ENCODE data around the gene CCDC158.

Gene CCDC158

DNA sequence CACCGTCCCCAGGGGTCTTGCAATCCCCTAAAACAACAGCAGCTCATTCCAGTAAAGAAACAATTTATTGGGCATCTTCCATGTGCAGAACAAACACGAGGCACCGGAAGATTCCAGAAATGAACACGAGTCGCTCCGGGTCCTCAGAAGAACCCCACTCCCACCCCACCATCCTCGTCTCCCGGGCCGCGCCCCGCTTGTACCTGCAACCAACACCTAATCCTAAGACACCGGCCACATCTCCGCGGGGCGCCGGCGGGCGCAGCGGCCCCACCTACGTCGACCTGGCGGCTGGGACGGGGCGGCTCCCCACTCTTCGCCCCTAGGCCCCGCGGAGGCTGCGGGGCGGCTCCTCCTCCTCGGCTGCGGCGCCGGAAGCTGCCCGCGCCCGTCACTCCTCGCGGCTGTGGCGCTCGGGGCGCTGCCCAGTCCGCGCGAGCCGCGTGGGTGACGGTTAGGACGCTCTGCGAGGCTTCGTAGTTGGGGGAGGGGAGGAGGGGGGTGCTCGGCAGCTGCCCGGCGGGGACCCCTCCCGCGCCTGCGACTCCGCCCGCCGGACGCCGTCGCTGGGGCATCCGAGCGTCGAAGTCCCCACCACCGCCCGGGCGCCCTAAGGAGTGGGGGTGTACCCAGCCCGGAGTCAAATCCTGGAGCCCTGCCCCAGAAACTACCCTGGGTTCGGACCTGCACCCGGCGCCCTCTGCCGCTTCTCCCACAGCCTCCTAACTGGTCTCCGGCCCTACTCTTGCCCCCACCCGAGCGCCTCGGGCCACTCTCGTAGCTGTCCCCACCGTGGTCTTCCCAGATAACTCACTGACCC, at the start of gene CCDC158:
TSS of gene CCDC158 (minus strand) at position 380 of the 820 bp plus-strand sequence. CDS start 17,934 bp downstream, outside the sequence.
- Histone ChIP-seq H3K4me3 (ENCODE audit: low read depth, low read length) (peak within 1 kb of the TSS; percentile 48), H3K79me2 (no peaks in the 10 kb centered on the region), H3K4me1 (no peaks in the 10 kb centered on the region), H3K36me3 (ENCODE audit: control insufficient read depth, insufficient read depth, low read length) (no peaks in the 10 kb centered on the region), H3K27me3 (ENCODE audit: control insufficient read depth, insufficient read depth, low read length) (no peaks in the 10 kb centered on the region), H3K9ac (no peak within 1 kb of the TSS), H3K27ac (no peak within 1 kb of the TSS), H3K4me2 (ENCODE audit: low read length) (peak within 1 kb of the TSS; percentile 74), H2AFZ (peak within 1 kb of the TSS; percentile 58), H3K9me3 (ENCODE audit: control insufficient read depth, low read length) (no peaks in the 10 kb centered on the region)
- TF ChIP-seq, protein P1, sequence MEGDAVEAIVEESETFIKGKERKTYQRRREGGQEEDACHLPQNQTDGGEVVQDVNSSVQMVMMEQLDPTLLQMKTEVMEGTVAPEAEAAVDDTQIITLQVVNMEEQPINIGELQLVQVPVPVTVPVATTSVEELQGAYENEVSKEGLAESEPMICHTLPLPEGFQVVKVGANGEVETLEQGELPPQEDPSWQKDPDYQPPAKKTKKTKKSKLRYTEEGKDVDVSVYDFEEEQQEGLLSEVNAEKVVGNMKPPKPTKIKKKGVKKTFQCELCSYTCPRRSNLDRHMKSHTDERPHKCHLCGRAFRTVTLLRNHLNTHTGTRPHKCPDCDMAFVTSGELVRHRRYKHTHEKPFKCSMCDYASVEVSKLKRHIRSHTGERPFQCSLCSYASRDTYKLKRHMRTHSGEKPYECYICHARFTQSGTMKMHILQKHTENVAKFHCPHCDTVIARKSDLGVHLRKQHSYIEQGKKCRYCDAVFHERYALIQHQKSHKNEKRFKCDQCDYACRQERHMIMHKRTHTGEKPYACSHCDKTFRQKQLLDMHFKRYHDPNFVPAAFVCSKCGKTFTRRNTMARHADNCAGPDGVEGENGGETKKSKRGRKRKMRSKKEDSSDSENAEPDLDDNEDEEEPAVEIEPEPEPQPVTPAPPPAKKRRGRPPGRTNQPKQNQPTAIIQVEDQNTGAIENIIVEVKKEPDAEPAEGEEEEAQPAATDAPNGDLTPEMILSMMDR (IDR thresholded peaks at IDR 0.05) = no peak

DNA sequence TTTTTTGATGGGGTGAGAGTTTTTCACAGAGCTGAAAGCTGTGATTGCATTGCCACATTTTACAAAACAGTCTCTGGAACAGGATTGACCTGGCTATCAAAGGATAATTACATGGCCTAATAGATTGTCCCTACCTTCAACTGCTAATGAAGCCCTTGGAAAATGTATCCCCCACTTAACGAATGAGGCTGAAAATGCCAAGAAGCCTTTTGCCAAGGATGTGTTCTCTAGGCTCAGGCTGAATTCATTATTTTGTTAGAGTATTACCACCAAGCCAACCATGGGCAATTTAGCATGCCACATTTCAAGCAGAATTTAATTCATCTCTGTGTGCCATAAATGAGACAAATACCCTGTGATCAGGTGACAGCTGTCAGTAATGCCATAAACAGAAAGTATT, 49.6 kb upstream of the CCDC158 start:
- TF ChIP-seq, protein P1 (IDR thresholded peaks at IDR 0.05) = no peak
- H3K9ac ChIP-seq = no peak overlapping the region
- H3K27ac ChIP-seq = no peak overlapping the region
- no peaks in the 10 kb centered on the region for H3K79me2 ChIP-seq
- H3K9me3 ChIP-seq (ENCODE audit: control insufficient read depth, low read length) = no peaks in the 10 kb centered on the region
- H3K36me3 ChIP-seq (ENCODE audit: control insufficient read depth, insufficient read depth, low read length) = no peaks in the 10 kb centered on the region
- no peaks in the 10 kb centered on the region for H3K4me1 ChIP-seq
- H3K4me2 ChIP-seq (ENCODE audit: low read length) = no peak overlapping the region
- H3K27me3 ChIP-seq (ENCODE audit: control insufficient read depth, insufficient read depth, low read length) = no peaks in the 10 kb centered on the region
- no peak overlapping the region for H2AFZ ChIP-seq
- no peak overlapping the region for H3K4me3 ChIP-seq (ENCODE audit: low read depth, low read length)

DNA sequence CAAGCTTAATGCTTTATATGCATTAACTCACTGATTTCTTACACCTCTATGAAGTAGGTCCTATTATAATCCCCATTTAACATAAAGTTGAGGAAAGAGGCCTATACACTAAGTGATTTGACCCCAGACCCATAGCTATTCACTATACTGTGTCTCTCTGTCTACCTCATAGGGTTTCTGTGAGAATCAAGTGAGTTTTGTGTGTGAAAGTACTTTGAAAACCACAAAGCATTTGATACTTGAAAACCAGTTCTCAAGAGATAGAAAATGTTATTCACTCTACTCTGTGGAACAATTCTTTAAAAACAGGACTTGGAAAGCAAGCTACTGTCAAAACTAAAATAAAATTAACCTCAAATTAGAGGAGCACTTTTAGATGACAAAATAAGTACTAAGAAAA, 49.1 kb upstream of the CCDC158 start:
- Histone ChIP-seq H3K9ac (no peak overlapping the region), H3K9me3 (ENCODE audit: control insufficient read depth, low read length) (no peaks in the 10 kb centered on the region), H3K27ac (no peak overlapping the region), H3K79me2 (no peaks in the 10 kb centered on the region), H3K36me3 (ENCODE audit: control insufficient read depth, insufficient read depth, low read length) (no peaks in the 10 kb centered on the region), H3K4me3 (ENCODE audit: low read depth, low read length) (no peak overlapping the region), H3K4me2 (ENCODE audit: low read length) (no peak overlapping the region), H2AFZ (no peak overlapping the region), H3K4me1 (no peaks in the 10 kb centered on the region), H3K27me3 (ENCODE audit: control insufficient read depth, insufficient read depth, low read length) (no peaks in the 10 kb centered on the region)
- TF ChIP-seq, protein P1 (IDR thresholded peaks at IDR 0.05) = no peak

DNA sequence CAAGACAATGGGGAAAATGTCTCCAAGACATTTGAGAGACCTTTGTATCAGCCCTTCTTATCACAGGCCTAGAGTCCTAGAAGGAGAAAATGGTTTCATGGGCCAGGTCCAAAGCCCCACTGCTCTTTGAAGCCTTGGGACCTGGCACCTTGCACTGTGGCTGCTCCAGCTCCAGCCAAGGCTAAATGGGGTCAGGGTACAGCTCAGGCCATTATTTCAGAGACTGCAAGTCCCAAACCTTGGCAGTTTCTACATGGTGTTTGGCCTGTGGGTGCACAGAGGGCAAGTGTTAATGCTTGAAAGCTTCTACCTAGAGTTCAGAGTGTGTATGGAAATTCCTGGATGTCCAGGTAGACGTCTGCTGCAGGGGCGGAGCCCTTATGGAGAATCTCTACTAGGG, 42.6 kb upstream of the CCDC158 start:
- Histone ChIP-seq H2AFZ (no peak overlapping the region), H3K9me3 (ENCODE audit: control insufficient read depth, low read length) (no peaks in the 10 kb centered on the region), H3K36me3 (ENCODE audit: control insufficient read depth, insufficient read depth, low read length) (no peaks in the 10 kb centered on the region), H3K79me2 (no peaks in the 10 kb centered on the region), H3K27ac (no peak overlapping the region), H3K4me3 (ENCODE audit: low read depth, low read length) (no peak overlapping the region), H3K4me2 (ENCODE audit: low read length) (no peak overlapping the region), H3K9ac (no peak overlapping the region), H3K4me1 (no peaks in the 10 kb centered on the region), H3K27me3 (ENCODE audit: control insufficient read depth, insufficient read depth, low read length) (no peaks in the 10 kb centered on the region)
- TF ChIP-seq, protein P1 (IDR thresholded peaks at IDR 0.05) = no peak

DNA sequence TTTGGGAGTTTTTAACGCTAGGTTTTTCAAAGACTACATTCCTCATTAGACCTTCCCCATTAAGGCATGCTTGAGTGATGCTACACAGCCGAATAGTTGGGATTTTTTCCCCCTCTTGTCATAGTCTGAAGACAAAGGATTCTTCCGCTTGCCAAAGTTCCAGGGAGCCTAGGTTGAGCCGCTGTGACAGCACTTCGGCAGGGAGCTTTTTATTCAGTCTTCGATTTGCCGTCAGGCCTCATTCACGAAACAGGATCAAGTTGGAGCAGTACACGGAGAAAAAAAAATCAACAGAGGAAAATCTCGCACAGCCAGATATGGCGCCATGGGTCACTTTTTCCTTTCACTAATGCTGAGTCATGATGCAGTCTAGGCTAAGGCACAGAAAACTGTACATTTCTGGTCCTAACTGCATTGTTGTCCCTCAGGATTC, 38.4 kb upstream of the CCDC158 start:
- Histone ChIP-seq H3K27me3 (ENCODE audit: control insufficient read depth, insufficient read depth, low read length) (no peaks in the 10 kb centered on the region), H3K4me2 (ENCODE audit: low read length) (no peak overlapping the region), H3K4me1 (no peaks in the 10 kb centered on the region), H3K9ac (no peak overlapping the region), H3K36me3 (ENCODE audit: control insufficient read depth, insufficient read depth, low read length) (no peaks in the 10 kb centered on the region), H3K79me2 (no peaks in the 10 kb centered on the region), H3K4me3 (ENCODE audit: low read depth, low read length) (no peak overlapping the region), H2AFZ (no peak overlapping the region), H3K9me3 (ENCODE audit: control insufficient read depth, low read length) (no peaks in the 10 kb centered on the region), H3K27ac (no peak overlapping the region)
- TF ChIP-seq, protein P1 (IDR thresholded peaks at IDR 0.05) = no peak

All from parathyroid adenoma (tissue), 2 donors.